Type B pancreatic cell (in vitro differentiated cells): ENCODE results near the gene MDM1. TPM values are rescaled to one million over a fixed set of nuclear protein-coding genes. Genes with fewer than 3 reads are reported as not detected.

Experiments used
- DNase-seq: peaks from one replicate; pipeline ENCODE4 v3.0.0; 2021; ENCODE audit warnings: mixed read lengths; ENCODE audit not compliant: unreplicated experiment; ENCODE audit errors: extremely low spot score
- H3K27ac Mint-ChIP-seq: 2 replicates; pipeline ENCODE4 v1.8.0; 2021; ENCODE audit warnings: mild to moderate bottlenecking, mixed read lengths
- H3K27me3 Mint-ChIP-seq: 2 replicates; pipeline ENCODE4 v1.8.0; 2021; ENCODE audit warnings: mixed read lengths
- H3K36me3 Mint-ChIP-seq: 2 replicates; pipeline ENCODE4 v1.8.0; 2021; ENCODE audit warnings: mixed read lengths
- H3K4me1 Mint-ChIP-seq: one replicate; pipeline ENCODE4 v1.8.0; 2021; ENCODE audit warnings: mixed read lengths; ENCODE audit not compliant: unreplicated experiment
- H3K4me3 Mint-ChIP-seq: 2 replicates; pipeline ENCODE4 v1.8.0; 2021; ENCODE audit warnings: mild to moderate bottlenecking, mixed read lengths
- H3K9me3 Mint-ChIP-seq: 2 replicates; pipeline ENCODE4 v1.8.0; 2021; ENCODE audit warnings: mixed read lengths
- CTCF ChIP-seq: fragments of 200-600 bp; sonication (generic); conservative IDR thresholded peaks from 2 replicates; pipeline ENCODE4 v1.5.0; 2021; ENCODE audit warnings: antibody characterized with exemption, mild to moderate bottlenecking
- total RNA-seq: library from RNA; stranded (reverse); gene quantifications from 2 replicates; pipeline ENCODE4 v1.2.1, GENCODE V29; 2021; ENCODE audit warnings: low replicate concordance

Gene MDM1
- total RNA-seq, 1 donor from 2014 or later: 24.0 TPM

DNA sequence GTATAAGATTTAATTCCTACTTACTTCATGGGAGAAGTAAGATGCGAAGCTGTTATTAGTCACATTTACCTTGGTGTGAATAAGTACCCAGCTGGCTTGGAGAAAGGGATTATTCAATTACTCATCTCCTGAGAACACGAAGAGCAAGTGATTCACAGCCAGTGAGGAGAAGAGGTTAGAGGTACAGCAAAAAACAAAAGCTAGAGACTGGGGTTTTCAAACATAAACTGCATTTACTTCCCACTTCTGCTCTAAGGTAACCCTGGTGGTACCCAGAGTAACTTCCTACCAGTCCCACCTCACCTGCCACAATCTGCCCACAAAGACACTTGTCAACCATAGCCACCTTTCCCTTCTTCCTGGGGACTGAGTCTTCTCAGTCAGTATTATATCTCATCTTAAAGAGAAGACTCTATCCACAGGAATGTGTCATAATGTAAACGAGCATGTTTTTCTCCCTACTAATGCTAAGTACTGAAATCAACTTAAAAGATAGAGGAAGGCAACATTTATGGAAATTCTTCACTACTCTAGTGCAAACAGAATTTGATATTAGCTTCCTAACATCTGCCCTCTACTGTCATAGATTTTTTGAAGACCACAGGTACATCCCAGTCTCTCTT lies 72.7 kb downstream of the MDM1 start:
- no peaks in the 10 kb centered on the region for H3K9me3 Mint-ChIP-seq
- H3K27me3 Mint-ChIP-seq: peaks cover 4% of the 10 kb centered on the region
- H3K27ac Mint-ChIP-seq: no peak overlapping the region
- H3K4me1 Mint-ChIP-seq: no peaks in the 10 kb centered on the region
- H3K4me3 Mint-ChIP-seq: no peak overlapping the region
- TF ChIP-seq CTCF: no peak
- no peak for DNase-seq
- no peaks in the 10 kb centered on the region for H3K36me3 Mint-ChIP-seq

- Mint-ChIP-seq H3K36me3 (no peaks in the 10 kb centered on the region), H3K4me3 (no peak within 1 kb of the TSS), H3K9me3 (no peaks in the 10 kb centered on the region), H3K27ac (no peak within 1 kb of the TSS), H3K27me3 (peaks cover 4% of the 10 kb centered on the region), H3K4me1 (no peaks in the 10 kb centered on the region)
- DNase-seq: no peak
- no peak for TF ChIP-seq CTCF
Measured at GRCh38 chr12:68253504-68253903, 78.7 kb downstream of the MDM1 start, which contains the start of gene IL22. Gene IL22, minus strand, starts transcription at chr12:68253604. Its CDS starts 156 bp downstream, at chr12:68253448.

DNA sequence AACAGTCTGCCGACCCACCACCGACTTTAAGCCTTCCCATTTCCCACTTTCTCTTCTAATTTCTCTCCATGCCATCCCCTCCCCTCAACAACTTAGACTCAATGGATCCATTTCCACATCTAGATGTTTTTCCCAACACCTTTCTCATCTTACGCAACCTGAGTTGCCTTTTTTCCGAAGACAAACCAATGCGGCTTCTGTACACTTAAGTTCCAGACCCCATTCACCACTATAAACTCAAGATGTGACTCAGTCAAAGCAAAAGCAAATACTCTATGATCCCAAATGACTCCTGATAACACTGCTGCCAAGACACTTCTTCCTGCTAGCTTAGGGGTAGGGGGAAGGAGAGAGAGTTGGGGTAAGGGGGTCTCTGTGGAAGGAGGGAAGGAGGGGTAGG lies 80.1 kb downstream of the MDM1 start:
- peaks cover 4% of the 10 kb centered on the region for H3K27me3 Mint-ChIP-seq
- DNase-seq: no peak
- no peaks in the 10 kb centered on the region for H3K36me3 Mint-ChIP-seq
- no peak overlapping the region for H3K27ac Mint-ChIP-seq
- H3K9me3 Mint-ChIP-seq: no peaks in the 10 kb centered on the region
- no peak overlapping the region for H3K4me3 Mint-ChIP-seq
- no peaks in the 10 kb centered on the region for H3K4me1 Mint-ChIP-seq
- TF ChIP-seq CTCF: no peak

GRCh38 chr12:68250454-68250853 lies 81.7 kb downstream of the MDM1 start:
- peaks cover 6% of the 10 kb centered on the region for H3K4me1 Mint-ChIP-seq

DNA sequence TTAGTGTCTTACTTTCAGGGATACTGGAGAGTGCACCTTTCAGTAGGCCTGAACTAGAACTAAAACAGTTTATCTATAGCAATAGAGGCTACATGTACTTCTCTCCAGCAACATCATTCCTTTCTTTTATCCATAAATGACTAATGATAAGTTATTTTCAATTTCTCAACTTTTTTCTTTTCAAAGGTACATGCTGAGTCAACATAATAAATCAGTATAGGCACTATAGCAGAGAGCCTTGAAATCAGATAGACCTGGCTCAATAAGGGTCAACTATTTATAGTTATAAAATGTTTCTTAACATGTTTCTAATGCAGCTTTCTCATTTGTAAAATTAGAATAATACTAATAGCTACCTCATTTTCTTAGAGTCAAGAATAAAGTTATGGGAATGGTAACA lies 84.4 kb downstream of the MDM1 start:
- no peak overlapping the region for H3K27ac Mint-ChIP-seq
- DNase-seq: no peak
- H3K27me3 Mint-ChIP-seq: peaks cover 4% of the 10 kb centered on the region
- no peak for TF ChIP-seq CTCF
- no peak overlapping the region for H3K4me3 Mint-ChIP-seq
- H3K4me1 Mint-ChIP-seq: peaks cover 18% of the 10 kb centered on the region
- peaks cover 6% of the 10 kb centered on the region for H3K9me3 Mint-ChIP-seq
- no peaks in the 10 kb centered on the region for H3K36me3 Mint-ChIP-seq

More at GRCh38 chr12:68250454-68250853, 81.7 kb downstream of the MDM1 start:
- no peak overlapping the region for H3K4me3 Mint-ChIP-seq
- H3K9me3 Mint-ChIP-seq: peaks cover 6% of the 10 kb centered on the region
- no peak for DNase-seq
- H3K27me3 Mint-ChIP-seq: peaks cover 4% of the 10 kb centered on the region
- TF ChIP-seq CTCF: no peak
- no peaks in the 10 kb centered on the region for H3K36me3 Mint-ChIP-seq
- no peak overlapping the region for H3K27ac Mint-ChIP-seq

DNA sequence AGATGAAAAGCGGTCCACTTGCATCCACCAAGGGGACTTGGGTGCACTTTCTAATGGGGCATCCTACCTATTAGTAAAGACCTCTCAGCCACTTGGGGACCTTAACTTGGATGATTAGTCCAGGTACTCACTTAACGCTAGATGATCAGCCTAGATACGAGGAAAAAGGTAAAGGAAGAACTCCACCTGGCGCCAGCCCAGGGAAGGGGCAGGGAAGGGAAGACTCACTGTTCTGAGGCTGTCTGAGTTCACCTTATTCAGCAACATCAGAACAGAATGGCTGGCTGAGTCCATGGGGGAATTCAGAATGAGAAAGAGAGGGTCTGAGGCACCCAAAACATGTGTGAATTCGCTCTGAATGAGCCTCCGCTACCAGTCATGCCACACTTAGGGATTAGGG lies 85.8 kb downstream of the MDM1 start:
- Mint-ChIP-seq H3K9me3 (peaks cover 6% of the 10 kb centered on the region), H3K36me3 (no peaks in the 10 kb centered on the region), H3K4me1 (peaks cover 18% of the 10 kb centered on the region), H3K4me3 (no peak overlapping the region), H3K27me3 (no peaks in the 10 kb centered on the region), H3K27ac (no peak overlapping the region)
- DNase-seq: no peak
- no peak for TF ChIP-seq CTCF
